Measurements from ENCODE around the gene TXNDC11.

Gene TXNDC11

GRCh38 chr16:11649276-11649675, 93.4 kb downstream of the TXNDC11 start:
- DNase-seq: no peak

GRCh38 chr16:11642765-11643116, 99.9 kb downstream of the TXNDC11 start:
- no peak for DNase-seq

GRCh38 chr16:11640987-11641817, 101.5 kb downstream of the TXNDC11 start:
- DNase-seq: no peak

- DNase-seq: no peak
These were observed 102.4 kb downstream of the TXNDC11 start for GRCh38 chr16:11639925-11640899.

GRCh38 chr16:11639008-11639562, 103.6 kb downstream of the TXNDC11 start:
- DNase-seq: no peak

GRCh38 chr16:11638140-11638539, 104.5 kb downstream of the TXNDC11 start:
- no peak for DNase-seq

- DNase-seq: no peak
These were observed 105.3 kb downstream of the TXNDC11 start for GRCh38 chr16:11637320-11637719.

GRCh38 chr16:11636172-11636721, 106.4 kb downstream of the TXNDC11 start:
- no peak for DNase-seq

- no peak for DNase-seq
These were observed 106.9 kb downstream of the TXNDC11 start for GRCh38 chr16:11635679-11636171.

- DNase-seq: no peak
These were observed 107.5 kb downstream of the TXNDC11 start for GRCh38 chr16:11635113-11635652.

GRCh38 chr16:11634312-11634711, 108.3 kb downstream of the TXNDC11 start:
- DNase-seq: no peak

GRCh38 chr16:11633113-11633512, 109.5 kb downstream of the TXNDC11 start:
- no peak for DNase-seq

- no peak for DNase-seq
These were observed 110.2 kb downstream of the TXNDC11 start for GRCh38 chr16:11632455-11632939.

- no peak for DNase-seq
These were observed 111.4 kb downstream of the TXNDC11 start for GRCh38 chr16:11631214-11631613.

GRCh38 chr16:11630768-11631056, 111.9 kb downstream of the TXNDC11 start:
- no peak for DNase-seq

- no peak for DNase-seq
These were observed 112.5 kb downstream of the TXNDC11 start for GRCh38 chr16:11630046-11630767.
